ENCODE data around the gene GOLT1A. TPM values are rescaled to one million over a fixed set of nuclear protein-coding genes. Genes with fewer than 3 reads are reported as not detected.

Gene GOLT1A
- total RNA-seq, 6 donors from 2014 or later = 7.5 to 18.5 (median 10.1) TPM; not detected in 1

DNA sequence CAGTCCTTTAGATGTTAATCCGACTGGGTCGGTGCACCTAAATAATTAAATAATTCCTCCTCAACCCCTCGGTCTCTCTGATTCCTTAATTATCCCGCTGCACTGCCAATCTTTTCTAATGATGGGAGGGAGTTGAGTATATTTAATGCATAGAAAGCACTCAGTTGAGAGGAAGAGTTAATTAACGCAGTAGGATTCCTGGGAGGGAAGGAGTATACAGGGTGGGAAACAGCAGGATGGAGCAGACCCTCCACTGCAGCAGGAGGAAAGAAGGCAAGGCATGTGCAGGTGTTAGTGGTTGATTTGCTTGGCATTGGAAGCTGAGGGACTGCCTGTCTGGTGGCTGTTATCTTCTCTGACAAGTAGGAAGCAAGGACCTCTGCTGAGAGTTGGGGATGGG, 37.7 kb downstream of the GOLT1A start:
- Histone ChIP-seq H3K36me3 (no peaks in the 10 kb centered on the region), H3K27me3 (no peaks in the 10 kb centered on the region), H3K9me3 (no peaks in the 10 kb centered on the region), H3K27ac (no peak overlapping the region), H3K4me3 (no peak overlapping the region), H3K4me1 (no peaks in the 10 kb centered on the region)
- no peak for DNase-seq
- no peak for ATAC-seq (ENCODE audit: low FRiP score in 2 of 2)
- 84 to 86% methylated on average over 5 of the region's 5 CpGs for WGBS, 2 donors
- no peak for TF ChIP-seq POLR2AphosphoS5 (IDR thresholded peaks at IDR 0.05)
- no peak for TF ChIP-seq POLR2A (IDR thresholded peaks at IDR 0.05)
- TF ChIP-seq, protein P1, sequence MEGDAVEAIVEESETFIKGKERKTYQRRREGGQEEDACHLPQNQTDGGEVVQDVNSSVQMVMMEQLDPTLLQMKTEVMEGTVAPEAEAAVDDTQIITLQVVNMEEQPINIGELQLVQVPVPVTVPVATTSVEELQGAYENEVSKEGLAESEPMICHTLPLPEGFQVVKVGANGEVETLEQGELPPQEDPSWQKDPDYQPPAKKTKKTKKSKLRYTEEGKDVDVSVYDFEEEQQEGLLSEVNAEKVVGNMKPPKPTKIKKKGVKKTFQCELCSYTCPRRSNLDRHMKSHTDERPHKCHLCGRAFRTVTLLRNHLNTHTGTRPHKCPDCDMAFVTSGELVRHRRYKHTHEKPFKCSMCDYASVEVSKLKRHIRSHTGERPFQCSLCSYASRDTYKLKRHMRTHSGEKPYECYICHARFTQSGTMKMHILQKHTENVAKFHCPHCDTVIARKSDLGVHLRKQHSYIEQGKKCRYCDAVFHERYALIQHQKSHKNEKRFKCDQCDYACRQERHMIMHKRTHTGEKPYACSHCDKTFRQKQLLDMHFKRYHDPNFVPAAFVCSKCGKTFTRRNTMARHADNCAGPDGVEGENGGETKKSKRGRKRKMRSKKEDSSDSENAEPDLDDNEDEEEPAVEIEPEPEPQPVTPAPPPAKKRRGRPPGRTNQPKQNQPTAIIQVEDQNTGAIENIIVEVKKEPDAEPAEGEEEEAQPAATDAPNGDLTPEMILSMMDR (IDR thresholded peaks at IDR 0.05) = no peak
- no peak for TF ChIP-seq EP300 (IDR thresholded peaks at IDR 0.05)

DNA sequence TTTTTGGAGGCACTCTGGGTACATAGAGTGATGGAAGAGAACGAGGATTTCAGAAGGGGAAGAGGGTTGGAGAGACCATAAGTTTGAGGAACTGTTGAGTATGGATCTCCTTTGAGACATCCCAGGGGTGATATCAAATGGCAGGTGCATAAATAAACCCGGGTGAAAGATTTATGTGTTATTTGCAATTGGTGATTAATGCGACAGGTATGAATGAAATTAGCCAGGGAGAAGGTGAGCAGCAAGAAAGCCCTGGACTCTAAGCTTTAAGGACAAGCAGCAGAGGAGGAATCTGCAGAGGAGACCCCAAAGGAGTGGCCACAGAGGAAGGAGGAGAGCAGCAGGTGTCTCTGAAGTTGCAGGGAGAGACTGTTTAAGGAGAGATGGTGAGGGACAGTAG, 38.8 kb downstream of the GOLT1A start:
- DNase-seq (no peak), ATAC-seq (ENCODE audit: low FRiP score in 2 of 2) (no peak)
- peaks cover 0 to 4% (median 3%) of the 10 kb centered on the region in 4 donors for H3K9me3 ChIP-seq
- no peak for TF ChIP-seq POLR2A (IDR thresholded peaks at IDR 0.05)
- TF ChIP-seq POLR2AphosphoS5 (IDR thresholded peaks at IDR 0.05) = no peak
- TF ChIP-seq, protein P1 (IDR thresholded peaks at IDR 0.05) = no peak
- TF ChIP-seq EP300 (IDR thresholded peaks at IDR 0.05) = no peak
- no peaks in the 10 kb centered on the region for H3K27me3 ChIP-seq
- no peaks in the 10 kb centered on the region for H3K4me1 ChIP-seq
- H3K27ac ChIP-seq = no peak overlapping the region
- H3K36me3 ChIP-seq = no peaks in the 10 kb centered on the region
- 78 to 81% methylated on average over 3 of the region's 3 CpGs for WGBS, 2 donors
- H3K4me3 ChIP-seq = no peak overlapping the region

DNA sequence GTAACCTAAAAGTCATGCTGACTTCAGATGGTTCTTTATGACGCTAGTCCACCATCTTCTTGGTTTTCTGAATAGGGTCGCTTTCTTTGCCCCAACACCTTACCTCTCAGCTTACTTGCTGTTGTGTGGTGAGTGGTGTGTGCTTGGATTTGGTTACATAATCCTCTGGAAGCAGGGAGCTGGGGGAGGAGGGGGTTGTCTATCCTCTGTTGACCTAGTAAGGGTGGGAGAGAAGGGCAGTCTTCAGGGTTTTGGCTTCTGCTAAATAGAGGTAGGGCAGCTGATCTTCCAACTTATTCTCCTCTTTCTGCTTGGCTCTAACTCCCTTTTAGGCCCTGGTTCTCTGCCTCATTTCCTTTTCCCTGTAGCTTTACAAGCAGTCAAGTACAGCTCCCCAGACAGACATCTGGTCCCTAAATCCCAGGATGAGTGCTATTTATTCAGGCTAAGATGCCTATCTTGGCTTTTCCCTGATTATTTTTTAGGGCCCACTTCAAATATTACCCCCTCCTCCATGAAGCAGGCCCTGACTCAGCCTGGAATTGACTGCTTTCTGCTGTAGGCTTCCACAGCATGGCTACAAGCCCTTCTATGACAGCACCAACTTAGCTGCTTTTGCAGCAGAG, 41.3 kb downstream of the GOLT1A start:
- 91 to 95% methylated on average over 2 of the region's 2 CpGs for WGBS, 2 donors
- TF ChIP-seq POLR2A (IDR thresholded peaks at IDR 0.05) (no peak), POLR2AphosphoS5 (IDR thresholded peaks at IDR 0.05) (no peak), EP300 (IDR thresholded peaks at IDR 0.05) (no peak)
- TF ChIP-seq, protein P1 (IDR thresholded peaks at IDR 0.05) = no peak

DNA sequence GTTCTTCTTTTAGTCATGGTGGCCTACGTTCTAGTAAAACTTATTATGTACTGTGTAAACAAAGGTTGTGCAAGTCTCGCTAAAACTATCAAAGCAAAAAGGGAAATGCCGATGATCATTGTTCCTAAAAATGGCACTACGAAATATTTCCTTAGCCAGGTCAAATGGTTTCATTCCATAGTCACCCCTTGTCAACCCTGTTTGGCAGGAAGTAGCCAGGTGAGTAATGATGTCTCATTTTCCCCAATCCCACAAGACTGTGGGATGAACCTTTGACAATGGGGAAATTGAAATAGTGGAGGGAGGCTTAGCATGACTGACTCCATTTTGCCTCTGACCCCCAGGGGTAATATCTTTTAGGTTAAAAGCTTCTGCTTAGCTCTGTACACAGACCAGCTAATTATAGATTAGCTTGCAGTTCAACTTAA, 42.0 kb downstream of the GOLT1A start:
- ATAC-seq (ENCODE audit: low FRiP score in 2 of 2) = no peak
- no peak overlapping the region for H3K4me3 ChIP-seq
- DNase-seq = no peak

More for the DNA sequence above, 41.3 kb downstream of the GOLT1A start:
- H3K27me3 ChIP-seq = no peaks in the 10 kb centered on the region
- no peaks in the 10 kb centered on the region for H3K4me1 ChIP-seq
- DNase-seq (no peak), ATAC-seq (ENCODE audit: low FRiP score in 2 of 2) (no peak)
- H3K27ac ChIP-seq = no peak overlapping the region
- H3K4me3 ChIP-seq = no peak overlapping the region
- no peaks in the 10 kb centered on the region for H3K36me3 ChIP-seq
- H3K9me3 ChIP-seq = peaks cover 11 to 17% (median 13%) of the 10 kb centered on the region in 4 donors

More for the DNA sequence above, 42.0 kb downstream of the GOLT1A start:
- WGBS, 2 donors = 16 to 35% methylated on average over 4 of the region's 4 CpGs
- H3K4me1 ChIP-seq = no peaks in the 10 kb centered on the region
- TF ChIP-seq, protein P1 (IDR thresholded peaks at IDR 0.05) = no peak
- TF ChIP-seq POLR2AphosphoS5 (IDR thresholded peaks at IDR 0.05) = no peak
- no peak for TF ChIP-seq EP300 (IDR thresholded peaks at IDR 0.05)
- TF ChIP-seq POLR2A (IDR thresholded peaks at IDR 0.05) = no peak
- no peaks in the 10 kb centered on the region for H3K36me3 ChIP-seq
- no peak overlapping the region for H3K27ac ChIP-seq
- H3K27me3 ChIP-seq = no peaks in the 10 kb centered on the region
- peaks cover 11 to 17% (median 13%) of the 10 kb centered on the region in 4 donors for H3K9me3 ChIP-seq
